HG03064 (cell line): ENCODE data around the gene CEBPA.
"Not testable (repeated sequence)": the region's sequence is repeated elsewhere in the genome, so short reads cannot be mapped to it uniquely, and the experiment has no call there.

Experiments
- ATAC-seq: cut with Tn5 transposase; IDR thresholded peaks from one replicate; pipeline ENCODE4 v1.9.1; 2021; ENCODE audit warnings: low read depth; ENCODE audit not compliant: unreplicated experiment

Gene CEBPA

DNA sequence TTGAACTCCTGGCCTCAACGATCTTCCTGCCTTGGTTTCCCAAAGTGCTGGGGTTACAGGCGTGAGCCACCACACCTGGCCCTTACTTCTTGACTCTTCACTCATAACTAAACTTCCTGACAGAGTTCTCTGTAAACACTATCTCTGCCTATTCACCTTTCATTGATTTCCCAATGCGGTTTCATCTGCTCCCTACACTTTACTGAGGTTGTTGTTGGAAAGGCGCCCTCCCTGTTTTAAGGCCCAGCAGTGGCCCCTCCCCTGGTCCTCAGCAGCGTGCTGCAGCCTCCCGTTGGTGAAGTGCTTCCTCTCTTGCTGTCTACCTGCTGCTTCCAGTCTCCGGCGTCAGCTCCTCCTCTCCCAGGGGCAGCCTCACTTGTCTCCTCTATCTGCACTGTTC, 26.7 kb upstream of the CEBPA start:
- ATAC-seq, result no peak

DNA sequence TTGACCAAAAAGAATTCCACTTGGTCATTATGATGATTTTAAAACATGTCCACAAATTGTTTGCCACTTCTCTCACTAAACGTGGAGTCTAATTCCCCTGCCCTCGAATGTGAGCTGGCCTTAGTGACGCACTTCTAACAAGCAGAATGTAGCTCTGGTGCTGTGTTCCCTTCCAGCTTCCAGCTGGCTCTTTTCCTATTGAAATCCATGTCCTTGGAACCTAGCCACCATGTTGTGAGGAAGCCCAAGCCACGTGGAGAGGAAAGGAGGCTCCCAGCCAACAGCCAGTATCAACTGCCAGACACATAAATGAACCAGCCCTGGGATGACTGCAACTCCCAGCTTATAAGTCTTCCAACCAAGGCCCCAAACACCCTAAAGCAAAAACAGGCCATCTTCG, 23.6 kb upstream of the CEBPA start:
- no peak for ATAC-seq

DNA sequence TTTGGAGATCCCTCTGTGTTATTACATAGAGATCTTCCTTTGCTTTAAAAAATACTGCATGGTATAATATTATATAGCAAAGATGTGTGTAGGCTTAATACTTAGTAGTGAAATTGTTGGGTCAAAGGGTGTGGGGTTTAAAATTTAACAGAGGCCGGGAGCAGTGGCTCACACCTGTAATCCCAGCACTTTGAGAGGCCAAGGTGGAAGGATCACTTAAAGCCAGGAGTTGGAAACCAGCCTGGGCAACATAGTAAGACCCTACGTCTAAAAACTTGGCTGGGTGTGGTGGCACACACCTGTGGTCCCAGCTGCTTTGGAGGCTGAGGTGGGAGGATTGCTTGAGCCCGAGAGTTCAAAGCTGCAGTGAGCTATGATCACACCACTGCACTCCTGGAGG, 22.3 kb upstream of the CEBPA start:
- ATAC-seq, result no peak

DNA sequence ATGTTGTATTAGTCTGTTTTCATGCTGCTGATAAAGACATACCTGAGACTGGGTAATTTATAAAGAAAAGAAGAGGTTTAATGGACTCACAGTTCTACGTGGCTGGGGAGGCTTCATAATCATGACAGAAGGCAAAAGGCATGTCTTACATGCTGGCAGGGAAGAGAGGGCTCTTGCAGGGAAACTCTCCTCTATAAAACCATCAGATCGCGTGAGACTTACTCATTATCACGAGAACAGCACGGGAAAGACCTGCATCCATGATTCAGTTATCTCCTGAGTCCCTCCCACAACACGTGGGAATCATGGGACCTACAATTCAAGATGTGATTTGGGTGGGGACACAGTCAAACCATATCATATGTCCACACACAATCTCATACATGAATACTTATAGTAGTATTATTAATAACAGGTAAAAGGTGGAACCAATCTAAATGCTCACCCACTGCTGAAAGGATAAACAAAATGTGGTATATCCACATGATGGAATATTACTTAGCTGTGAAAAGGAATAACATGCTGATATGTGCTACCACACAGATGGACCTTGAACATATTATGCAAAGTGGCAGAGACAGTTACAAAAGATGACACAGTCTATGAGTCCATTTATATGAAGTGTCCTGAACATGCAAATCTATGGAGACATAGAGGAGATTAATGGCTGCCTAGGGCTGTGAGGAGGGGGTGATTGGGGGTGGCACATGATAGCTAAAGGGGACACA, 20.9 kb upstream of the CEBPA start:
- ATAC-seq, result no peak

DNA sequence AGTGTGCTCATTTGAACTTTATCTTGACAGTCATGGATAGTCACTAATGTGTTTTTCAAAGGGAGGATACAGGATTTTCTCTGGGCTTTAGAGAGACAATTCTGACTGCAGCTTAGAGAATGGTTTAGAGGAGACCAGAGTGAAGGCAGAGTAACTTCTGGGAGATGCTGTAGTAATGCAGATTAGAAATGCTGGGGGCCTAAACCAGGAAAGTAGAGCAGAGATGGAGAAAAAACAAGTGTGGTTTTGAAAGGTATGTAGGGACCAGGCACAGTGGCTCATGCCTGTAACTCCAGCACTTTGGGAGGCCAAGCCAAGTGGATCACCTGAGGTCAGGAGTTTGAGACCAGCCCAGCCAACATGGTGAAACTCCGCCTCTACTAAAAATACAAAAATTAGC, 18.3 kb upstream of the CEBPA start:
- ATAC-seq, result no peak

DNA sequence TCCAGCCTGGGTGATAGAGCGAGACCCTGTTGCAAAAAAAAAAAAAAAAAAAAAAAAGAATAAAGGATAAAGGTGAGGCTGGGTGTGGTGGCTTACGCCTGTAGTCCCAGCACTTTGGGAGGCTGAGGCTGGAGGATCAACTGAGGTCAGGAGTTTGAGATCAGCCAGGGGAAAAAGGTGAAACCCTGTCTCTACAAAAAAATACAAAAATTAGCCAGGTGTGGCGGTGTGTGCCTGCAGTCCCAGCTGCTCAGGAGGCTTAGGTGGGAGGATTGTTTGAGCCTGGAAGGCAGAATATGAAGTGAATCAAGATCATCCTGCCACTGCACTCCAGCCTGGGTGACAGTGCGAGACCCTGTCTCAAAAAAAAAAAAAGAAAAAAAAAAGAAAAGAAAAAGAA, 15.7 kb upstream of the CEBPA start:
- ATAC-seq, result not testable (repeated sequence)

DNA sequence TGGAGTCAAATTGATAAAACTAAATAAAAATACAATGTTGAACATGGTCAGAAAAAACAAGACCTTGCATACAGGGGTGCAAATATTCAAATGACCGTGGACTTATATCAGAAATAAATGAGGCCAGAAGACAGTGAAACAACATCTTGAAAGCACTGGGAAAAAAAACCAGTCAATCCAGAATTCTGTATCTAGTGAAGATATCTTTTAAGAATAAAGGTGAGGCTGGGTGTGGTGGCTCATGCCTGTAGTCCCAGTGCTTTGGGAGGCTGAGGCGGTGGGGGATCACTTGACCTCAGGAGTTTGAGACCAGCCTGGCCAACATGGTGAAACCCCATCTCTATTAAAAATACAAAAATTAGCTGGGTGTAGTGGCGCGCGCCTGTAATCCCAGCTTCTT, 15.2 kb upstream of the CEBPA start:
- ATAC-seq, result no peak

DNA sequence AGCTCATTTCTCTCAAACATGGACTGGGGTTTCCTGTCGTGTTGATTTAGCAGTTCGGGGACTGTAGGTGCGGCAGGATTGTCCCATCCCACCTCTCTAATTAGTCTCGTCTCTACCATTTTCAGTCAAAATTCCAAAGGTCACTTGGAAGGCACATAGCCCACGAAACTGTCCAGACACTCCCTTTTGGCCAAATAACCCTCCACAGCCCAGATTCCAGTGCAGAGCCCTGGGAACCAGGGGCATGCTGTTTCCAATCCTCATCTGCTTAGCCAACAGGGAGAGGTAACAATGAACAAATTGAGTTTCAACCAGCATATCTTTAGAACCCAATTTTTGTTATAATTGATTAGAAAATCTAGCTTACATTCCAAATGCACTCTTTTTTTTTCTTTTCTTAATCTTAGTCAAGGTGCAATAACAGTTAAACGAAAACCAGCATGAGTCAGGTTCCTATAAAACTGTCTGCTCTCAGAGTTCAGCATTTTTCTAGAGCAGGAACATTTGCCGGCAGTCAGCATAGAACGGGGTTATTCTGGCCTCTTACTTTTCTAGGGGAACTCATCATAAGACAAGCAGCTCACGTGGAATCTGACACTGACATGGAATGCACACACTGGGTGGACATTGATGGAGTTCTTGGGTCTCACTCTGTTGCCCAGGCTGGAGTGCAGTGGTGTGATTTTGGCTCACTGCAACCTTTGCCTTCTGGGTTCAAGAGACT, 14.4 kb upstream of the CEBPA start:
- ATAC-seq, result no peak

DNA sequence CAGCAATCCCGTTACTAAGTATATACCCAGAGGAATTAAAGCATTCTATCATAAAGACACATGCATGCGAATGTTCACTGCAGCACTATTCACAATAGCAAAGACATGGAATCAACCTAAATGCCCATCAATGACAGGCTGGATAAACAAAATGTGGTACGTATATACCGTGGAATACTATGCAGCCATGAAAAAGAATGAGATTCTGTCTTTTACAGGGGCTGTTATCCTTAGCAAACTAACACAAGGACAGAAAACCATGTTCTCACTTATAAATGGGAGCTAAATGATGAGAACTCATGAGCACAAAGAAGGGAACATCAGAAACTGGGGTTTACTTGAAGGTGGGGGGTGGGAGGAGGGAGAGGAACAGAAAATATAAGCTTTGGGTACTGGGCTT, 10.5 kb upstream of the CEBPA start:
- ATAC-seq, result not testable (repeated sequence)

DNA sequence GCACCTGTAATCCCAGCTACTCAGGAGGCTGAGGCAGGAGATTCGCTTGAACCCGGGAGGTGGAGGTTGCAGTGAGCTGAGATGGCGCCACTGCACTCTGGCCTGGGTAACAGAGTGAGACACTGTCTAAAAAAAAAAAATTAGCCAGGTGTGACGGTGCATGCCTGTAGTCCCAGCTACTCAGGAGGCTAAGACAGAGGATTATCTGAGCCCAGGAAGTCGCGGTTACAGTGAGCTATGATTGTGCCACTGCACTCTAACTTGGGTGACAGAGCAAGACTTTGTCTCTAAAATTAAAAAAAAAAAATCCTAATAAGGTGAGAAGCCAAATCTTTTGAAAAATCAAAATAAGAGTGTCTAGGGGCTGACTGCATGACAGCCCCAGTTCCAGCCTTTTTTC, 9.7 kb upstream of the CEBPA start:
- no peak for ATAC-seq

DNA sequence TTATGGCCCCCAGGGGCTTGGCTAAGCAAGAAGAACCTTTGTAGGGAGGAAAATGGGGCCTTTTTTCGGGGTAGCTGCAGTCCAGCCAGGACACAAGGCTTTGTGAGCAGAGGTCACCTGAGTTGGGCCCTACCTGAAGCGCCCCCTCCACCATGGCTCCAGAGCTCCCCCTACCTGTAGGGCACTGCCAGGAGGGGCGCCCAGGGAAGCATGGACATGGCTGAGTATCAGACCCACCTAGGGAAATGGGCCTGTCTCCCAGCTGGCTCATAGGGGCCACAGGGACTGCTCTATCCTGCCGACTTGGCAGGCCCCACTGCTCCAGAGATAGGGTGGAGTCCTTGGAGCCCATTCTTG, 9.0 kb upstream of the CEBPA start:
- no peak for ATAC-seq

DNA sequence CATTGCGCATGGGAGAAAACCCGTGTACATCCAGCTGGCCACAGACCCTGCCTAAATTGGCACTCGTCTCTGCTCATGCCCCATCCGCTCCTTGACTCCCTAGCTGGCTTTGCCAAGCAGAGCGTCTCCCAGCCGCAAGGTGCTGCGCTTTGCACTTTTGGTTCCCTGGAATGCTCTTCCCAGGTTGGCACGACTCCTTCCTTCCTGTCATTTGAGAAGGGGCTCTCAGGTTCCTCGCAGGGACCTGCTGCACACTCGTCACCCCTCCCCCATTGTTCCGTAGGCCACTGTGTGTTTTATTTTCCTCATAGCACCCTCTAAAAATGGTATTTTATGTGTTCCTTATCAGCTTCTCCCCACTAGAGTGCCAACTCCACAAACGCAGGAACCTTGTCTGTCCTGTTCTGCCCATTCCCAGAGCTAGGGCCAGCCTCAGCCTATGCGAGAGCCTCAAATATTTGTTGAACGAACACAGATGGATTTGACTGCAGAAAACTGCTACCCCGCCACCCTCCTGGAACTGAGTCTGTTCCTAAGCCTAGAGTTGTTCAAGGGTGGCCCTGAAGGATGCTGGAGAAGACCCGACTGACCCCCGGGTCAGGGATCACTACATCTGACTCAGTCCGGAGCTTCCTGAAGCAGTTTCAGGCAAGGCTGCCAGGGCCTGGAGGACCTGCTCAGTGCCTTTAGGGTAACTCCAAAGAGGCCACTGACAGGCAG, 8.4 kb upstream of the CEBPA start:
- no peak for ATAC-seq

DNA sequence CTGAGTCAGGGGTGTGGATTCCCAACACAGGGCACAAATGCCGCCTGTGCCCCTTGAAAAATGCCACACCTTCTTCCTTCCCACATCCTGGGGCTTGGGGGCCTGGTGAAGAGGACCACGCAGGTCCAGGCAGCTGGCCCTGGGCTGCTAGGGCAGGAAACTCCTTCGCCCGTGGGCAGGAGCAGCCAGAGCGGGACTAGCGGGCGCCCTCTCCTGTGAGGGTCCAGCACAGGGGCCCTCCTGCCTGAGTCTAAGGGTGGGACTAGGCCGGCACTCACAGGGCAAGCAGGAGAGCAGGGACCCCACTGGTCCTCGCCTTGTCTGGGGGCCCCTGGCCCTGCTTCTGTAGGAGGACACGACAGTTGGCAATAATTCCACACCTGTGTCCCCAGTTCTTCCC, 7.5 kb upstream of the CEBPA start:
- no peak for ATAC-seq

DNA sequence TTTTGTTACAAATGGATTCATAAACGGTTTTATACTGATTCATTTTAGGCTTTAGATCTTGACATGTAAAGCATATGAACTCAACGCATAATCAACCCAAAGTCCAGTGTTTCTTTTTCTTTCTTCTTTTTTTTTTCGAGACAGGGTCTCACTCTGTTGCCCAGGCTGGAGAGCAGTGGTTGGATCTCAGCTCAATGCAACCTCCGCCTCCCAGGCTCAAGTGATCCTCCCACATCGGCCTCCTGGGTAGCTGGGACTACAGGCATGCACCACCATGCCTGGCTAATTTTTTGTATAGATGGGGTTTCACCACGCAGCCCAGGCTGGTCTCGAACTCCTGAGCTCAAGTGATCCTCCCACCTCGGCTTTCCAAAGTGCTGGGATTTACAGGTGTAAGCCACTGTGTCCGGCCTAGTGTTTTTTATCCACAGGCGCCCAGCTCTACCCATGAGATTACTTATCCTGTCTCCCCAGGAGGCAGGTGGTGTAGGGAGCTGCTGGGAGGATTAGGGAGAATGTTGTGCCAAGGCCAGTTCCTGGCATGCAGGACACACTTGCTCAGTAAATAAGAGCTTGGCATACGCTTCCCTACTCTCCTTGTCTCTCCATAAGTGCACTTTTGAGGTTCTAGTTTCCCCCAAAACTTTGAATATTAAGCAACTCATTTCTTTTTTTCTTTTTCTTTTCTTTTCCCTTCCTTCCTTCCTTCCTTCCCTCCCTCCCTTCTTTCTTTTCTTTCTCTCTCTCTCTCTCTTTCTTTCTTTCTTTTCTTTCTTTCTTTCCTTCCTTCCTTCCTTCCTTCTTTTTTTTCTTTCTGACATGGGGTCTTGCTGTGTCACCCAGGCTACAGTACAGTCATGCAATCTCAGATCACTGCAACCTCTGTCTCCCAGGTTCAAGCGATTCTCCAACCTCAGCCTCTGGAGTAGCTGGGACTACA, 4.8 kb upstream of the CEBPA start:
- ATAC-seq, result no peak

DNA sequence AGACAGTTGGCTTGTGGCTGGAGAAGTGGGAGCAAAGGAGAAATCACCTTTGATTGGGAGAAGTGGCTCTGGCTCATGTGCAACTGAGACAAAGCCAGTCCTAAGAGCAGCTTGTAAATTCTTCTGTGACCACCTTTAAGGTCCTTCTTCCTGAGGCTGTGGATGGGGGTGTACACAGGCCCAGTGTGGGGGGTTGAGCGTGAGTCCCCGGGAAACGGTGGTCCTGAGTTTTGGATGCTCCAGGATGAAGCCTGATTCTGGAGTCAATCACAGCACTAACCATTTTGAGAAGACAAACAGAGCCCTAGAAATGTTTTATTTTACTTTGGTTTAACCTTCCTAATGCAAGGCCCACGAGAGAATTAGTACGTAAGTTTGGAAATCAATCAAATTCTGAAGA, 3.9 kb upstream of the CEBPA start:
- no peak for ATAC-seq

DNA sequence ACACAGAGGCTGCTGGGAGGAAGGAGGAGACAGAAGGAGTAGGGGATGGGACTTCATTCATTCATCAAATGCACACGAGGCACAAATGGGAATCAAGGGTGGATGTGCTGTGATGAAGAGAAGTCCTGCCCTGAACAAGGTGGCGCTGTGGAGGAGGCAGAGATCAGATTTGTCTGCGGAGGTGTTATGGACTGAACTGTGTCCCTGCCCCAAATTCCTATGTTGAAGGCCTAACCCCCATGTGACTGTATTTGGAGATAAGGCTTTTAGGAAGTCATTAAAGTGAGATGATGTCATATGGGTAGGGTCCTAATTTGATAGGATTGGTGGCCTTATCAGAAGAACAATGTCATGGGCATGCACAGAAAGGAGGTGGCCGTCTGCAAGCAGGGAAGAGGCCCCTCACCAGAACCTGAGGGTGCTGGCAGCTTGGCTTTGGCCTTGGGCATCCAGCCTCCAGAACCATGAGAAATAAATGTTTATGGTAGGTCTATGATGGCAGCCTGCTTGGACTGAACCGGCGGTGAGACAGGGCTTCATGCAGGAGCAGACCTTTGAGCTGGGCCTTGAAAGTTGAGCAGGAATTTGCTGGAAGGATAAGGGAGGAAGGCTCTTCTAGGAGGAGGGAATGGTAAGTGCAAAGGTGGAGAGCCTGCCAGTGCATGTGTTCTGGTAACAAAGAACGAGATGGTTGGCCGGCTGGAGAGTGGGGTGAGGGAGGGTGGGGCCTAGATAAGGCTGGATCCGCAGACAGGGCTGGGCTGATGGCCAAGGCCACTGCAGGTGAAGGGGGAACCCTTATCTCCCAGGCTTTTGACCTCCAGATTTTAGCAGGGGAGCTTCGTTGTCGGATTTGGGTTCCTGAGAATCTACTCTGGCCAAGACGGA, 2.7 kb upstream of the CEBPA start:
- ATAC-seq, result no peak

DNA sequence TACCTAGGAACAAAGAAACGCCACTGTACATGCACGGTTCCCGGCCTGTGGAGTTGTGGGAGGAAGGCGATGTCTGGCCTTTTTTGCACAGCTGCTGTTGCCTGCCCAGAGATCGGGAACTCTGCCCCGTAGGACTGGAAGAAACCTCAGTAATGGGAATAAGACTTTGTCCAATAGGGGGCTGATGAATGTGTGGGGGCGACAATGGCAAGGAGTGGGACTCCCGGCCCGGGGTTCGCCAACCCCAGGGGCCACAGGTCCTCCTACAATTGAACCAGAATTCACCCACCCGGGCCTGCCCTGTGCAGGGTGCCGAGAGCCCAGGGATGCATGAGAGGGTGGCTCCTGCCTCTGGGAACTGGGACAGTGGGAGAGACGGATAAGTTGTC, 2.0 kb upstream of the CEBPA start:
- ATAC-seq, result no peak

DNA sequence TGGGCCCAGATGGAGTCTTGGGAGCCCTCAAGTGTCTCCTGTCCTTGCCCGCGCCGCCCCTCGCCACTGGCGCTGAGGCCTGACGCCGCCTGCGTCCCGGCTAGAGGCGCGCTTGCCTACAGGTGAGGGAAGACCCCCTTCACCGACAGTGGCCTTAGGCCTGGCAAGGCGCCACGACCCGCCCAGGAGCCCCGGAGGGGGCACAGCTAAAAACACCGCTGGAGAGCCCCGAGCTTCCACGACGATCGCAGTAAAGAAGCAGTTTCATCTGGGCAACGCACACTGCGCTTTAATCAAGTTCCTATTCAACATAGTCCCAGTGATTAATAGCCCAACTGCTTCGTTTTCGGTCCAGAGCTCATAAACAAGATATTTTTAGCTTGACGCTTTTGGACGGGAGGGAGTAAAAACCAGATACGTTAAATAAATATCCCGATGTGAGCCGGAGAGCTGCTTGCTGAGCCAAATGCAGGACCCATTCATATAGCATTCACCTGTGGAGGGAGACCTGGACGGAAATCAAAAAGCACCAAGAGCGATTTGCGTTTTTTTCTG, 1.5 kb upstream of the CEBPA start:
- ATAC-seq, result no peak

DNA sequence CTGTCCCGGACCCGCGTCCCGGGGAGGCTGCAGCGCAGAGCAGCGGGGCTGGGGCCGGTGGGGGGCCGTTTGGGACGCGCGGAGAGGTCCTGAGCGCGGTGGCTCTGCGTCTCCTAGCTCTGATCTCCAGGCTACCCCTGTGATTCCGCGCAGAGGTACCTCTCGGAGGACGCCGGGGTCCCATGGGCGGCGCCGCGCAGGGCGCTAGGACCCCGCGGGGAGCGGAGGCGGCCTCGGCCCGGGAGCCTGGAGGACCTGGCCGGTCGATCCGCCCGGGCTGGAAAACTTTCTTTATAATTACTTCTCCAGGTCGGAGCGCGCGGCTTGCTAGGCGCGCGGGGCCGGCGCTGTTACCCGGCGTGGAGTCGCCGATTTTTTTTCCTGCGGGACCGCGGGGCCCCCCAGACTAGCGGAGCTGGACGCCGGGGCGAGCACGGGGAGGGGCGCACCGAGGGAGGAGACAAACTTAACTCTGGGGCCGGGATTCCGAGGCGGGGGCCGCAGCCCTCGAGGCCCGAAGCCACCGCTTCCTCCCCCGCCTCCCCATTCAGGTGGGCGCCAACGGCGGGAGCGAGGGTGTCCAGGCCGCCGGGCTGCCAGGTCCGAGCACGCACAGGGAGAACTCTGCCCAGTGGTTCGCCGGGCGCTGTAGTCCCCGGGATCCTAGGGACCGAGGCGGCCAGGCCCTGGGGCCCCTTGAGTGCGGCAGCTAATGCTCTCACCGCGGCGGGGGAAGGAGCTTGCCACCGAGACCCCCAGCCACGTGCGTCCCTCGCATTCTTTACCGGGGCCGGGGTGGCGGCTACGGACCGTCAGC, 848 bp upstream of the CEBPA start:
- ATAC-seq, result peak; percentile 29
